ENCODE measurements around the gene LEF1.
A peak's percentile ranks its signal among the peaks of the same experiment; 100 is the strongest.
"Not testable (repeated sequence)": the region's sequence is repeated elsewhere in the genome, so short reads cannot be mapped to it uniquely, and the experiment has no call there.

The LEF1 gene

DNA sequence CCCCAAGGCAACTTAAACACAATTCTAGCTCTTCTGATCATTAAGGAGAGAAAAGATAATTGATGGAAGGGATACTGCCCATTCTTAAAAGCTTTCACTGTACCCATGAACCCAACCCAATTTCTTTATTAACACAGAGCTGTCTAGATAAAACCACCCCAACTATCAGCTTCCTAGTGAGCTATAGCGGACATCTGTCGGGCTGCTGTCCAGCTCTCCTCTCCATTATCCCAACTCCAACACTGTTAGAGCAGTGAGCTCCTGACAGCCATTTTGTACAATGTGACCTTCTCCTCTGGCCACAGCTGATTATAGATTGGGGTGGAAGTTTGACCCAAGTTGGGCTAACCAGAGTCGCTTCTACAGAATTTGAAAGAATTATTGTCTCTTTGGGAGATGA is 112.9 kb downstream of the LEF1 start:
- DNase-seq: no peak

DNA sequence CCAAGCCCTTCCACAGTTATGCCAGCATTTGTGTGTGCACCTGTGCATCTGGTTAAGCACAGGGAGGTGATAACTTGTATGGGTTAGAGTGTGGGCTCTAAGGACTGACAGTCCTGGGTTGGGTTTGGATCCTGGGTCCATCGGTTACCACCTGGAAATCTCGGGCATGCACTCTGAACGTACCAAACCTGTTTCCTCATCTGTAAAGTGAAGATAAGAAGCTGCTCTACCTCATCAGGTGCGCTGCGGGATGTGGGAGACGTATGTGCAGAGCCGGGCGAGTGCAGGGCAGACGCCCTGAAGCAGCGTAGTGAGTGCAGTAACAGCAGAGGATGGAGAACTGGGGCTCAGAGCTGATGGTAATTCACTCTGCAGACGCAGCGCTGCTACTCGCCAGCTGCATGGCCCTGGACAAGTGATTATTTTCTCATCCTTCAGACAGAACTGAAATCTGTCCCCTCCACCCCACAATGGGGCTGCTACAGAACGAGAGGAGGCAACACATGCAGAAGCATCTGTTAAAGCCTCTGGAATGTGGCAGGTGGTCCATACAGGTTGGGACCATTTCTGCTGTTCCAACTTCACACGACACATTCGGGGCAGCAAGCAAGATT is 114.6 kb downstream of the LEF1 start:
- peak in 1 of 2 experiments; percentile 20 for DNase-seq

DNA sequence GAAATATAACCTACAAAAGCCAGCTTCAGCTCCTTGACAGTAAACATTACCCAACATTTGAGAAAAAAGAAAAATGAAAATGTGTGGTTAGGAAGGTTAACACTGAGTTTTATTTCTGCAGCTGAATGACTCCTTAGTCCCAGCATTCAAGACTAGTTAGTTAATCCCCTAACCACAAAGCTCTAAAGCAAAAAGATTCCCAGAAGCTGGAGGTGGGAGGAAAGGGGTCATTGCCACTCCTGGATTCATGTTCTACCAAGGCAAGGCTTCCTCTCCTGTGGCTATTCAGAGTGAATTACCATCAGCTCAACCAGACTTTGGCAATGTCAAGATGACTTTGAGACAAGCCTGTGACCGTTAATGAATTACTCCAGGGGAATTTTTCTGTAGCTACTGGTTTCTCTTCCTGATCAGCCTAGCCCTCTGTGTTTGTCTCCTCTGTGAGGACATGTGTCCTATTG is 115.5 kb downstream of the LEF1 start:
- DNase-seq: no peak

DNA sequence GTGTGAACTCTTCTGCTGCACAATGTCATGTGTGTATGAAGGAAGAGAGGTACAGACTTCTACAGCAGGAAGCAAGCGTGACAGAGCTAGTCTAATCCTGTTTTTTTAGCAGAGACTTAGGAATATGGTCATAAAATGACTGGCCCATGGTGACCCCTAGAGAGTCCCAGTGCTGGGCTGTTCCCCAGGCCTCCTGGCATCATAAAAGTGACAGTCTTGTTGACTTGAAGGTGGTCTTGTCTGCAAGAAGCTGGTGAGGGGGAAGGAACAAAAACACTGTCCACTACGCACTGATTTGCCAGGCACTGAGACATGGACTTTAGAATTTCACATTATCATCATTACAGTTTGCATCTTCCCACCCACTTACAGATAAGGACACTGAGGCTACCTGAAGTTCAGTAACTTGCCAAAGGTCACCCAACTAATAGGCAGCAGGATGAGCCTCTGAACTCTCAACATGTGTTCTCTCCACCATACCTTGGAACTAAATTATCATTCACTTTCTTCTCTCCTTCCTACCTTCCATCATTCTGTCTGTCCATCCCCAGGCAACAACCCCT is 116.1 kb downstream of the LEF1 start:
- DNase-seq: no peak

DNA sequence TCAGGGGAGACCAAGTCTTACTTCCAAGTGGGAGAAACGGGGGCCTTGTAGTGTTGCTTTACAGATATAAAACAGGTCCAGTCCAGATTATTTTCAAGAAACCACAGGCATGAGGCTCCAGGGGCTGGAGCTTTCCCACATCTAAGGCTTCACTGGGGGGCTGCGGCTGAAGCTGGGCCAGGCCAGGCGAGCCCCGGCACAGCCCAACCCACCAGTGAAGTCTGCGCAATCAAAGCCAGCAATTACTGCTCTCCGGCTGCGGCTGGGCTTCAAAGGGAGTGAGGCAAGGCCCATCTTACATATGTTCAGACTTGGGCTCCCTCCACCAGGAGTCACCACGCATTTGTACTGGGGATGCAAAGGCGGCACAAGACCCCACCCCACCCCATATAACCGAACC is 117.4 kb downstream of the LEF1 start:
- no peak for DNase-seq

DNA sequence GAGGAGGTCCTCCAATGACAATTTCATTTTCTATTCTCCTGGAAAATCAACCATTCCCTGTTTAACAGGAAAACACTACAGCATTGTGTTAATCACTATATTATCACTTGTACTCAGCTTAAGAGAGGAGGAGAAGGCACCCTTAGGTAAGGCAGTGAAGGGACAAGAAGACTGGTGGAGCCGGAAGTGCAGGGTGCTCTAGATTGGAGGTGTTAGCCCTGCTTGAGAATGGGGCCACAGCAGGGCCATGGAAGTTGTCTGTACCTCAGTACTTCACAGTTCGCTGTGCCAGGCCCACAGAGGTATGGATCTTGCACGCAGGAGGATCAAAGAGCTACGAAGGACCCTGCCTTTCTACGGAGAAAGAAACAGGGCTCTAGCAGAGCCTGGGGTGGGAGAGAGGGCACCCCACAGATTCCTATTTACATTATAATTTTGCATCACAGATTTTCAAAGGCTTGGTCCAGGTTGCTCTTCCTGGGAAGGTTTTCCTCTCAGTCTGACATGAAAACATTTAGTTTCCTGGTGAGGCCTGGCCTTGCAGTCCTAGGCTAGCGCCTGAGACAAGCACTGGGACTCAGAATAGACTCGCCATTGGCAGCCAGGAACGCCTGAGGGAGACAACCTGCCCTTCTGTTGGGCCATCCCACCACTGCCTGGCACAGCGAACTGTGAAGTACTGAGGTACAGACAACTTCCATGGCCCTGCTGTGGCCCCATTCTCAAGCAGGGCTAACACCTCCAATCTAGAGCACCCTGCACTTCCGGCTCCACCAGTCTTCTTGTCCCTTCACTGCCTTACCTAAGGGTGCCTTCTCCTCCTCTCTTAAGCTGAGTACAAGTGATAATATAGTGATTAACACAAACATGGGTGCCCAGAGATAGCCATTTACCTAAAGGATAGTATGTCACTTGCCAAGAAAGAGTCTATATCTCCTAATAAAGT is 118.3 kb downstream of the LEF1 start:
- not testable (repeated sequence) for DNase-seq

DNA sequence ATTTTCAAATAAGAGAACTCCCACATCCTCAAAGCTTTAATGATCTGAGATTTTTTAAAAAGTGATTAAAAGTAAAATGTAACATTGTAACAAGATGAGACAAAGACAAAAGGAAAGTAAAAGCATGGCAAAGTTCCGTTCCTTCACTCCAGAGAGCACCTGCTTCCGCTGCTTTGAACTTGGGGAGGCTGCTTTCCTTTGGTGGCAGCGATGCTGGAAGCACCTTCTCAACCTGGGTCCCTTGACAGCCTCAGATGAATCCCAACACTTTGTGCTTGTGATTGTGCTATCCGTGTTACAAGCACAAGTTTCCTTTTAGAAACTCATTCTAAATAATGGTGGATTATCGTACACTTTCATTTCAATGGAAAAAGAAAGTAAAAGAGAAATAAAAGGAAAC is 119.3 kb downstream of the LEF1 start:
- DNase-seq: no peak

DNA sequence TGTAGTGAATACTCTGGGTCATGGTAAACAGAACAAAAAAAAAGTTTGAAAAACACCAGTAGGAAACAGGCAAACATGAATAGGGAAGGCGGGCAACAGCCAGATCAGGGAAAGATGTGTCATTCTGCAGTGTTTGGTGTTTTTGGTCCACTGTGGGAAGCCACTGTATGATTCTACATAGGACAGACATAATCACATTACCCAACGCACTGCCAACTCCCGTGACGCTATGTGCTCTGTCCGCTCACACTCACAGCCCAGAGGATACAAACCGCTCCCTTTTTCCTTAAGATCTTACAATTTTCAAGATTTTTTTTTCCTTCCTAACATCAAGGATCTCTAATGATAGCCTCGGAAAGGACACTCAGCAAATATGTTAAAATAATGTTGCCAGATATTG is 119.7 kb downstream of the LEF1 start:
- no peak for DNase-seq

DNA sequence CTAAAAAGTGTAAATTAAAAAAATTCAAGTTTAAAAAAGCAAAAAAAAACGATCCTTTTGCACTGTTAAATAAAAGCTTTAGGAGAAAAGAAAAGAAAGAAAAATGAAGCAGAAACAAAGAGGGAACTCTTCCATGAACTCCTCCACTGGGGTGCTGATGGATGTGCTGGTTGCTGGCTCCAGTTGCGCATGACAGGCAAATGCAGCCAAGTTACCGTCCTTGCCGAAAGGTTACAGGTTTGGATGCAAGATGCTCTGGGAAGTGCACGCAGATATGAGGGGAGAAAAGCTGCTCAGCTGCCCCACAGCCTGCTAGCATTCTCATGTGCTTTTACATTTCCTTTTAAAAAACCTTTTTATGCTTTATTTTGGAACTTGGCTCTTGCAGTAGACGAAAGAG is 120.6 kb downstream of the LEF1 start:
- DNase-seq: no peak

DNA sequence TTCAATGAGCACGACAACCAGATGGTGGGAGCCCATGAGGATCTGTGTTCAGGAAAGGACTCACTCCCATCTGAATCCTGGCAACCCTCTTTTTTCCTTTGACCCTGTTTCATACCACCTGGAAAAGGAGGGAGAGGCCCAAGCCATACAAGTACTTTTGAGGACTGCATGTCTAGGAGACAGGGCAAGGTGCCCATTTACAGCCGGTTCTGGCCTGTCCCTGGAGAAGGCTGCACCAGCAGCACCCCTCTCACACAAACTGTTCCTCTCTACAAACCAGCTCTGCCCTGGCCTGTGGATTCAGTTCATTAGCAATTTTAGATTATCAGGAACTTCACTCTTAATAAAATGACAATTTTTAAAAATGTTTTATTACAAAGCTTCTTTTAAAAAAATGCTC is 121.5 kb downstream of the LEF1 start:
- DNase-seq: no peak

DNA sequence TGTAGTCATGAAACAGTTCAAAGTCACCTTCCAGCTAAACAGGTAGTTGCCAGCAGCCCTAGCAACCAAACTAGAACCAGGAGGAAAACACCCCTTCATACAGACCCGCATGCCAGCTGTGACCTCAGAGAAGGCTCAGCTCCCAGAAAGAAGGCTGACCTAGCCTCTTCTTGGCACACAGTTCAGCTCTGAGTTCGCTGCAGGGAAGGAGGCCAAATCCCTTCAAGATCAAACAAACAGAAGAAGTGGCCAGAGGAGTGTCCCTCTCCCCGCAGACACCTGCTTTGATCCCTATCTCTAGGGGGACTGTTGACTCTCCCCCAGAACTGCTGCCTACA is 123.1 kb downstream of the LEF1 start:
- DNase-seq: no peak

DNA sequence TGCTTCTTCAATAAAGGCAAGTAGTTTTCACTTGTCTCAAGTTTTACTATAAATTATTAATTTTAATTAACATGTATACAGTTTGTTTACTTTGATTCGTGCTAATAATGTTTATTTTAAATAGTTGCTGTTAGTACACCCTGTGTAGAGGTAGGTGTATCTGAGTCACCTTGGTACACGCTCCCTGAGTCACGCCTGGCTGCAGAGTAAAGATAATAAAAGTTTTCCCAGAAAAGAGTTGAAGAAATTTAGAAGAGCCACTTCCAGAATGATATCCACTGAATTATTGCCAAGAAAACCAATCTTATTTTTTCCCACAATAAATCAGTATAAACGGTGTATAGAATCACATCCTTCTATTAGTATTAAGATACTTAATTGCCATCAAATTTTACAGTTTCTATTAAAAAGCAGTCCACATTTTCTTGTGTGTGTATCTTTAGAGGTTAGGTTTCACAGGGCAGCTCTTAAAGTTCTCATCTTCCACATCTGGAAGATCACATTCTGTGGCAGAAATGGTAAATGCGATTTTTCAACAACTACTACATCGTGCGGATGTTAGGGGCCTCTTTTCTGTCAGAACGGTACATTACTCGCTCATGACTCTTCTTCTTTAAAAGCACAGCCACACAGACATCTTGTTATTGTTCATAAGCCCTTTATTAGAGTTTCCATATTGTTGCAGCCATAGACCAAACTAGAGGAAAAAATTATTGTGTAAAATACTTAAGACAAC is 123.6 kb downstream of the LEF1 start:
- DNase-seq: no peak

DNA sequence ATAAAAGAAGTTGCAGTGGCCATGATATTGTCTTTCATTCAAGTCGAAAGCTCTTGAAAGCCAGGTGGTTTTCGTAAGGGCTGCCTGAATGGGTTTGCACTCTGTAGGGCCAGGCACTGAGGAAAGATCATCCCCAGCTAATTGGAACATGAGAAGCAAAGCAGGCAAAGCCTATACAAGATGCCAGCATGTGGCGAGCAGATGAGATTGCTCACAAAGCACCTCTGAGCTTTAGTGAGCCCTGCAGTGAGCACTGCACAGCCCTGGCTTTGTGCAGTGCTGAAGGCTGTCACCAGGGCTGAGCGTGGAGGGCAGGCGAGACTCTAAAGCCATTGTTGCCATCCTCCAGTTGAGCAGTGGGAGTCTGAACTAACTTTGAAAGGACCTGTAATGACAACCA is 125.2 kb downstream of the LEF1 start:
- peak in 1 of 2 experiments; percentile 49 for DNase-seq

DNA sequence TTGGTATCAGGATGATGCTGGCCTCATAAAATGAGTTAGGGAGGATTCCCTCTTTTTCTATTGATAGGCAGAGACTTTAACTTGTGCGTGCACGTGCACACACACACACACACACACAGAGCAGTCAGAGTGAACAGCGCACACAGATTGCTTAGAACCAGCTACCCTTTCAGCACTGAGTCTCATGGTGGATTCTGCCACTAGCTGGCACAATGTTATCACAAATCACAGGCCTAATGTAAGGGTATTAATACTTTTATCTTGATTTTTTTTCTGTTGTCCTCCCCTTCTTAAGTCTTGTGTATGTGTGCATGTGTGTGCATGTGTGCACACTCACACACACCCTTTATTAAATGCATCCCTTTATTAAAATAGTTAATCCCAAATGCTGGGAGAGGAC is 125.8 kb downstream of the LEF1 start:
- no peak for DNase-seq

DNA sequence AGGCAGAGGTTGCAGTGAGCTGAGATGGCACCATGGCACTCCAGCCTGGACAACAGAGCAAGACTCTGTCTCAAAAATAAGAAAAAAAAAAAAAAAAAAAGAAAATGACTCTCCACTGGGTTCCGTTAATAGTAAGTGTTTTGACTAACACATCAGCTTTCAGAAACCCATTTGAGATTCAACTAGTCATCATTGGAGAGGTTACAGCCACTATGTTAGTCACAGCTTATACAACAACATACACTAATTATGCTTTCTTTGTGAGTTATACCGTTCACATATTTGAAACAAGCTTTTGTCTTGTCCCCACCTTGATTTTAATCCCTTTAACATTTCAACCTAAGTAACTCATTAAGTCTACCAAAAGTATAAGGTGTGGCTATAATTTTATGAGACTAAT is 130.8 kb downstream of the LEF1 start:
- DNase-seq: no peak

DNA sequence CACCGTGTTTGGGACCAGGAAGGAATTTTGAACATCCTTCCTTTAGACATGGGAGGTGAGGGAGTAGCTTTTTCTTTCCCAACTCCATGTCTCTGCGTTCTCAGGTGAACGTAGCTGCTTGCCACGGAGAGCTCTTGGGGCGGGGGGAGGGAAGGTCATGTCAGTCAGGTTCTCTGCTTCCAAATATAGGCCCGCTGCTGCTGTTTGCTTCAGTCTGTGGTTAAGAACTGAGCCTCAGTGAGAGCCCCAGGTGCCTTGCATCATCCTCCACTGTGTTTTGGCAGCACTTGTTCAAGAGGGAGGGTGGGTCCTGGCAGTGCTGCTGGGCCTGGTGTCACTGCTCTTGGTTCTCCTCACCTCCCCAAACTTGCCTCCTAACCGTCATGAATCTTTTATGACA is 132.5 kb downstream of the LEF1 start:
- DNase-seq: no peak

DNA sequence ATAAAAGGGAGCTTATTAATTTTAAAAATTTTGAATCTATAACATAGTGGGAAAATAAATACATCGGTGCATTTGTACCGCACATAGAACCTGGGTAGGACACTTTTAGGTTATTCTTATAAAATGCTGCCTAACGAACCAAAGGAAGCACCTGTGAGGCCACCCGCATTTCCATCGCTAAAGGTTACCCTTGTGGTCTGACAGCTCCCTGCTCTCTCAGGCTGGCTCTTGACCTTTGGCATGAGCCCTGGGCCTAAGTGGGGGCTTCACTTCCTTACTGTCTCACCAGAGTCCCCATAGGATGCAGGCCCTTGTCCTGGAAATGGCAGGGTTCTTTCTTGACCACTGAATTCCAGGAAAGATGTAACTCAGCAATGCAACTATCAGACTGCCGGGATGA is 133.0 kb downstream of the LEF1 start:
- no peak for DNase-seq

DNA sequence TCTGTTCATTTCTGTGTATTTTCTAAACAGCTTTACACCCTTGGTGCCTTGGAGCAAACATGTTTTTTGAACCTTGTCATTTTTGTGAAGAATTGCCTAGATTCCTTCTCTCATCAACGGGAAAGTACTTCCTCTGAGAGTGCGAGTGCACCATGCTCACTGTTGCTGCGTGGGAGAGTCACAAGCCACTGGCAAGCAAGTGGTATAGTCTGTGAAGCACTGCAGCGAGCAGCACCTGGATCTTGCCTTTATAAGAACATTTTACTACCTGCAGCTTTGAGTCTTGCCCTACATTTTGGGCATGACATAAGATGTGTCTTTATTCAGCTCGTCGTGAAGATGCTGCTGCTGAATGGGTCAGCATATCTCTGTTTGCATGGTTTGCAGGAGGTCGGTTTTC is 134.2 kb downstream of the LEF1 start:
- DNase-seq: no peak

DNA sequence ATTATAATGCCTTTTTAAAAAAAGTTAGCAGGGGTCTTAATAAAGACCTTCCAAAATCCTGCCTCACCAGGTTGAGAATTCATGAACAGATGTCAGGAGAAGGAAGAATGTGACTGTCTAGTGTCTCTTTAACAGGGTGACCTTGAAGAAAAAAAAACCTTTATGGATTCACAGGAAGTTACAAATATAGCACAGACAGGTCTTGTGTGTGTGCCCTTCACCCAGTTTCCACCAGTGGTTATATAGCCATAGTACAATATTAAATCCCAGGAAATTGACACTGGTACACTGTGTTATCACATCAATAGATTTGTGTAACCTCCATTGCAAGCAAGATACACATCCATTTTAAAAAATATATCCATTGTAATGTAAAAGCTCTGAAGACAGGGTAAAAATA is 135.4 kb downstream of the LEF1 start:
- no peak for DNase-seq

DNA sequence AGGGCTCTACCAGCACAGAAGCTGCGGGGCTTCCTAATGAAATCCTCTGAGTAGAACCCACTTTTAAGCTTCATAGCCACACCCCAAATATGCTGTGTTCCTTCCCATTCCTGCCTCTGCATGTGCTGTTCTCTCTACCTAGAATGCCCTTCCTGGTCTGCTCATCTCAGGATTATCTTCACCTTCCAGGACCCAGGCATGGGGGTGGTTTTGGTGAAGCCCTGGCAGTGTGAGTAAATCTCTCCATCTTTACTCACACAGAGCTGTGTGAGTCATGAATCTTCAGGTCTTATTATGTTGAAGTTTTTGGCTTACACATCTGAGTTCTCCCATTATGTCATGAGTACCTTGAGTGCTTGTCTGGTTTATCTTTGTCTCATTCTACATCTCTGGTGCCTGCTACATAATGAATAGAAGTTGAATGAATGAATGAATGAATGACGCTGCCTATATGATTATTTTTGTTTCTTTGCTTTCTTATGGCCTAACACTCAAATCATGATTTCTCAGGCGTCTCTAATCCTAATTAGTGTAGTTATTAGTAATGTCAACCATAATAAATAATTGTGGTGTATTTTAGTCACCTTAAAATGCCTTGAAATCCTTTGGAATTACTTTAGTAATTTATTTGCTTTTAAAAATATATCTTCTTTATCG is 137.2 kb downstream of the LEF1 start:
- no peak for DNase-seq

DNA sequence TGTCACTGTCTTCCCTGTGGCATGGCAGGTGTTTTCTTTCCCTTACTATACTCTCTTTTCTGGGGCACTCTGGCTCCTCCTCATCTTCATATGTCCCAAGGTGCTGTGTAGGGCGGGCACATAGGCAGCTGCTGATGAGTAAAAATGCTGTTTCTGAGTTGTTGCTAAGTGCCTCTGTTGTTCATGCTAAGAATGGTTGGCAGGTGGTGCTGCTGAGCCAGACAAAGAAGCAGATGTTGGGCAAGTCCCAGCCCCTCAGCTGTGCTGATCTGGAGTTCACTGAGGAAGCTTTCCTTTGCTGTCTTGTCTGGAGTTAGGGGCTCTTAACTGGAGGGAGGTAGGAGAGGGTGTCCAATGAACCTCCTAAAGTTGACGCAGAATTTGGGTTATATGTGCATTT is 138.4 kb downstream of the LEF1 start:
- DNase-seq: peak; percentile 6 to 41

DNA sequence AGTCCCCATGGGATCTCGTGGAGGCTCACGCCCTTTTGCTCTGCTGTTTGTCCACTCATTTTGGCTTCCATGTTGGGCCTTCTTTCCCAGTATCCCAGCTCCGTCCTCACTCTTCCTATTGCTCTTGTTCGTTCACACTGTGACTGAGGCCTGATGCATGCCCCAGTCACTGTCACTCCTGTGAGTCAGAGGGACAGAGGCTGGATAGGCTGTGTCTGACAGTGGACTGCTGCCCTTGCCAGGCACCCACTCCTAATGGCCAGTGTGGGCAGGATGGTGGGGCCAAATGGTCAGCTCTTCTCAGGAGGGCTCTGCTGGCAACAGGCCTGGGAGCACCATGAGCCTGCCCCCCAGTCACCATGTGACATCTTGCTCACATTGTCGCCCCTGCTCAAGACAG is 139.0 kb downstream of the LEF1 start:
- DNase-seq: no peak

Data from NCI-H524 (cell line).